ENCODE results near the gene DGCR6L.

DNA sequence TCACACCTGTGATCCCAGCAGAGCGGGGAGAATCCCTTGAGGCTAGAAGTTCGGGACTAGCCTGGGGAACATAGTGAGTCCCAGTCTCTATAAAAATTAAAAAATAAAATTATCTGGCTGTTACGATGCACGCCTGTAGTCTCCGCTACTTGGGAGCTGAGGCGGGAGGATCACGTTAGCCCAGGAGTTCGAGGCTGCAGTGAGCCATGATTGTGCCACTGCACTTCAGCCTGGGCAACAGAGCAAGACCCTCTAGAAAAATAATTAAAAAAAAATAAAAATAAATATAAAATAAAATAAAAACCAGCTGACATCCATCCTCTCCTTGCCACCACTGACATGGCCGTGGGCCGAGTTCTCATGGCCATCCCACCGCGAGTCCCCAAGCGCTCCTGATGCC lies 44.0 kb downstream of the DGCR6L start:
- TF ChIP-seq, protein P1, sequence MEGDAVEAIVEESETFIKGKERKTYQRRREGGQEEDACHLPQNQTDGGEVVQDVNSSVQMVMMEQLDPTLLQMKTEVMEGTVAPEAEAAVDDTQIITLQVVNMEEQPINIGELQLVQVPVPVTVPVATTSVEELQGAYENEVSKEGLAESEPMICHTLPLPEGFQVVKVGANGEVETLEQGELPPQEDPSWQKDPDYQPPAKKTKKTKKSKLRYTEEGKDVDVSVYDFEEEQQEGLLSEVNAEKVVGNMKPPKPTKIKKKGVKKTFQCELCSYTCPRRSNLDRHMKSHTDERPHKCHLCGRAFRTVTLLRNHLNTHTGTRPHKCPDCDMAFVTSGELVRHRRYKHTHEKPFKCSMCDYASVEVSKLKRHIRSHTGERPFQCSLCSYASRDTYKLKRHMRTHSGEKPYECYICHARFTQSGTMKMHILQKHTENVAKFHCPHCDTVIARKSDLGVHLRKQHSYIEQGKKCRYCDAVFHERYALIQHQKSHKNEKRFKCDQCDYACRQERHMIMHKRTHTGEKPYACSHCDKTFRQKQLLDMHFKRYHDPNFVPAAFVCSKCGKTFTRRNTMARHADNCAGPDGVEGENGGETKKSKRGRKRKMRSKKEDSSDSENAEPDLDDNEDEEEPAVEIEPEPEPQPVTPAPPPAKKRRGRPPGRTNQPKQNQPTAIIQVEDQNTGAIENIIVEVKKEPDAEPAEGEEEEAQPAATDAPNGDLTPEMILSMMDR (conservative IDR thresholded peaks at IDR 0.05 in 1 of 2, IDR thresholded peaks at IDR 0.05 in 1 of 2; ENCODE audit: low read depth in 1 of 2, low read length in 2 of 2), result no peak
- no peak for TF ChIP-seq EZH2 (IDR thresholded peaks at IDR 0.05; ENCODE audit: low read length, missing control alignments)

Data from fibroblast of lung (primary cell).